TTC549 (cell line): ENCODE data around the gene PPM1G.
"Not testable (repeated sequence)": the region's sequence is repeated elsewhere in the genome, so short reads cannot be mapped to it uniquely, and the experiment has no call there.

Experiments
- FAIRE-seq: peaks from 2 replicates; lab custom pipeline; 2012; peaks lifted over from hg19 to GRCh38; lab: Jason Lieb, UNC

The PPM1G gene, protein sequence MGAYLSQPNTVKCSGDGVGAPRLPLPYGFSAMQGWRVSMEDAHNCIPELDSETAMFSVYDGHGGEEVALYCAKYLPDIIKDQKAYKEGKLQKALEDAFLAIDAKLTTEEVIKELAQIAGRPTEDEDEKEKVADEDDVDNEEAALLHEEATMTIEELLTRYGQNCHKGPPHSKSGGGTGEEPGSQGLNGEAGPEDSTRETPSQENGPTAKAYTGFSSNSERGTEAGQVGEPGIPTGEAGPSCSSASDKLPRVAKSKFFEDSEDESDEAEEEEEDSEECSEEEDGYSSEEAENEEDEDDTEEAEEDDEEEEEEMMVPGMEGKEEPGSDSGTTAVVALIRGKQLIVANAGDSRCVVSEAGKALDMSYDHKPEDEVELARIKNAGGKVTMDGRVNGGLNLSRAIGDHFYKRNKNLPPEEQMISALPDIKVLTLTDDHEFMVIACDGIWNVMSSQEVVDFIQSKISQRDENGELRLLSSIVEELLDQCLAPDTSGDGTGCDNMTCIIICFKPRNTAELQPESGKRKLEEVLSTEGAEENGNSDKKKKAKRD

DNA sequence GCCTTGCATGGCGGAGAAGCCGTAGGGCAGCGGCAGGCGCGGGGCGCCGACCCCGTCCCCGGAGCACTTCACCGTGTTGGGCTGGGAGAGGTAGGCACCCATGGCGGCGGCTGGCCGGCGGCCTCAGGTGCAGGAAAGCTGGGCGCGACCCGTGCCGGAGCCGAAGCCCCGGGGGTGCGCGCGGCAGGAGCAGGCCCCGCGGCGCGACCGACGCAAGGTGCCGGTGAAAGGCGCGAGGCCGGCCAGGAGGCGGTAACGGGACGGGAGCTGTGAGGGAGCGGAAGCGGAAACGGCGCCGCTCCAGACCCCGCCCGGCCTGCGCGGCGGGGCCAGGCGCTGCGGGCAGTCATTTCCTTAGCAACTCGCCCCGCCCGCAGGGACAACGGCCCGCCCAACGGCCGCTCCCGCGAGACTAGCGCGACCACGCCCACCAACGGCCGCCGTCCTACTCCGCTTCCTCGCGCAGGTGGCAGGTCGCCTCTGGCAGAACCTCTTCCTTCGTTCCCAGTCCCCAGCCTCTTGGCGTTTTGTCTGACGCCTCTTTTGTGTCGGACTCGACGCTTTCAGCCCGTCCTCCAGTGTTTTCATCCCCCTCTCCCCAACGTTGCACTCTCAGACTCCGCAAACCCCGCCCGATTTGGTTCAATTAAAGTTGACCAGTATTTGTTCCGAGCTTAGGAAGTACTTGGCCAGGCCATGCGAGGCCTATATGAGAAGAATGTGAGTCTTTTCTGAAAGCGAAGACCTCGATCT, at the start of gene PPM1G:
PPM1G (minus strand) TSS at position 271 of the 753 bp plus-strand sequence; CDS start at position 102, 169 bp downstream.
- no peak for FAIRE-seq

DNA sequence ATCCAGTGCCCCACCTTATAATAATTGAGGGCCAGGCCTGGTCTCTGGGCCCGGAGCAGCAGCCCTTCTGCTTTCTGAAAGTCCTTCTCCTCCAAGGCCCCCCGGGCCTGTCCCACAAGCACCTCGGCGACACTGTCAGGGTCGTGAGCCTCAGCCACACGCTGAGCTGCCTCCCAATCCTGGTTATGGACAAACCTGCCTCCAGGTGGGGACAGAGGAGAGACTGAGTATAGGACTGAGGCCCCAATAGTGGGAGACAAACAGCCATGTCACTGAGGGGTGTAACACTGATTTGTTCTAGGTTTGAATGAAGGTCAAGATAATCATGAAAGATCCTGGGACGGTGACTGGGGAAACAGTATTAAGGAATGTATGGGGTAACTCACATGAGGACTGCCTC, 44.6 kb upstream of the PPM1G start:
- FAIRE-seq = no peak

DNA sequence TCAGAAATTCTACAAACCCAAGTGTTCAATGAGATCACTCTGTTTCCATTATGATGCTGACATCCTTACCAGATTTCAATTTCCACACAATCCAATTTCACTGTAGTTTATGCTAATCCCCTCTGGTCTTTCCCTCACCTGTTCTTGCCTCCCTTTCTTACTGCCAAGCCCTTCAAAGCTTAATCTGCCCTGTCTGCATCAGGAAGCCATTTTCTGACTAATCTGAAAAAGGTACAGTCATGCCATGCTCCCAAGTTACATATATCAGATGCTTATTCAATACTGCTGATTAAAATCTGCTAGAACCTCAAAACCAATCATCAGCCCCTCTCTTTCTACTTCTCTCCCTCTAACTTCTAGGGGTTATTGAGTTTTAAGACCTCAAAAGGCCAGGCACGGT, 41.7 kb upstream of the PPM1G start:
- FAIRE-seq = no peak

DNA sequence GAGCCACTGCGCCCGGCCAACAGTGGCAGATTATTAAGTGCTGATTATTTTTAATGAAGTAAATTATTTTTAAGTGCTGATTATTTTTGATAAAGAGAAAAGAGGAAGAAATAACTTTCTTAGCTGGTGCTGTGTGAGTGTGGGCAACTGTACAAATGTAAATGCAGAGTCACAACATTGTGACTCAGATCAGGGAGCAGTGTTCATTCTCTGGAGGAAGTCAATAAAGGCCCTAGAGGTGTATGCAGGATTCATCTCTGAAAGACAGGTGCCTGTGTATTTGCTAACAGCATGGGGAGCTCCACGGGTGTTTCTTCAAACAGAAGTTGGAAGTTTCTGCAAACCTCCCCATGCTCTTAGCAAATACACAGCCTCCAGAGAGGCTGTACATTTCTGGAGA, 39.0 kb upstream of the PPM1G start:
- FAIRE-seq = no peak

DNA sequence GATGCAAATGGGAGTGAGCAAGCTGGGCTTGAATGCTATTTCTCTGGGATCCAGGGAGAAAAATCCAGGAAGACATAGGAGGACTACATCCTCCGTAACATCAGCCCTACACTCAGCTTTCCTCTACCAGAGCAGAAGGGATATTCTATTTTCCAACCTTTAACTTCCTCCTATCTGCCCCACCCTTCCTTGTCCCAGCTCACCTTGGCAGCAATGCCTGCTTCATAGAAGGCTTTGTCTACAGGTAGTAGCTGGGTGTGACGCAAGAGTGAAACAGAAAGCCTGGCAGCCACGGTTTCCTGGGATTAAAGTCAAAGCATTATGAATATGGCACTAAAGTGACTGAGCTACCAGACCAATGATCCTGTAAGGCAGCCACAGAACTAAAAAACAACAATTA, 36.7 kb upstream of the PPM1G start:
- no peak for FAIRE-seq

DNA sequence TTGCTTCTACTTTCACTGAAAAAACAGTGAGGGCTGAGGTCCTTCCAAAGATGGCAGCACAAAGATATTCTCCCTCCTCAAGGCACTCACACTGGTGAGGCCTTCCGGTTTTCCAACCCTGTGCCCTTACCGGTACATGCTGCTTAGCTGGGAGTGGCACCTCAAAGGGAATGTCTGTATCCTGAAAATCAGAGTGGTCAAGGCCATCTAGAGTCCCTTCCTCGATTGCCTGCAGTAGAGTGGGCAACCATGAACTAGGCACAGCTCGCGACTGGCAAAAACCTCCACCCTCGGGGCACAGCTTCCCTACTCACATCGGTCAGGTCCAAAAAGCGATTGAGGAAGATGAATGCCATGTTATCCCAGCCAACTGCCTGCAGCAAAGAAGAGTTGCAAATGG, 36.2 kb upstream of the PPM1G start:
- no peak for FAIRE-seq

DNA sequence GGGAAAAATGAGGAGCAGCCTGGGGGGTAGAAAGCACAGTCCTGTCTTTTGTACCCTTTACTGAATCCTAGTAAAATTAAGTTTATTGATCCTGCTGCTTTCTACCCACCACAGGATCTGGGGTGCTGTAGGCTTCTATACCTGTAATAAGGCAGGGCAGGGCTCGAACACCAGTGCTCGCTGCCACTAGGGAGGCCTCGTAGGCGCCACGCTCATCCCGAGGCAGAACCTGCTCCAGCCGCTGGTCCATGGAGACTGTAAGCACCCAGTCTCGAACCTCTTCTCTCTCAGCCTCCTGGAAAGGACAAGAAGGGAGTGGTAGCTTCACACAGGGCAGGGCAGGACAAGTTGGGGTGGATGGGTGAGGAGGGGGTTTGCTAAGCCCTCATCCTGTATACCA, 35.8 kb upstream of the PPM1G start:
- no peak for FAIRE-seq

DNA sequence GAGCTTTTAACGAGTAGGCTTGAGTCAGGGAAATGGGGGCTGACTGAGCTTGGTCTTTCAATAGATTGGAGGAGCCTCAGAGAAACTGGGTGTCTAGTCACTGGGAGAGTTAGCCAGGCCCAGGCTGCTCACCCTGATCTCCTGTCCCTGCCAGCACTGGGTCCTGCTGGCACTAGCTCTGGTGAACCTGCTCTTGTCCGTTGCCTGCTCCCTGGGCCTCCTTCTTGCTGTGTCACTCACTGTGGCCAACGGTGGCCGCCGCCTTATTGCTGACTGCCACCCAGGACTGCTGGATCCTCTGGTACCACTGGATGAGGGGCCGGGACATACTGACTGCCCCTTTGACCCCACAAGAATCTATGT, 33.5 kb upstream of the PPM1G start:
- FAIRE-seq = no peak

DNA sequence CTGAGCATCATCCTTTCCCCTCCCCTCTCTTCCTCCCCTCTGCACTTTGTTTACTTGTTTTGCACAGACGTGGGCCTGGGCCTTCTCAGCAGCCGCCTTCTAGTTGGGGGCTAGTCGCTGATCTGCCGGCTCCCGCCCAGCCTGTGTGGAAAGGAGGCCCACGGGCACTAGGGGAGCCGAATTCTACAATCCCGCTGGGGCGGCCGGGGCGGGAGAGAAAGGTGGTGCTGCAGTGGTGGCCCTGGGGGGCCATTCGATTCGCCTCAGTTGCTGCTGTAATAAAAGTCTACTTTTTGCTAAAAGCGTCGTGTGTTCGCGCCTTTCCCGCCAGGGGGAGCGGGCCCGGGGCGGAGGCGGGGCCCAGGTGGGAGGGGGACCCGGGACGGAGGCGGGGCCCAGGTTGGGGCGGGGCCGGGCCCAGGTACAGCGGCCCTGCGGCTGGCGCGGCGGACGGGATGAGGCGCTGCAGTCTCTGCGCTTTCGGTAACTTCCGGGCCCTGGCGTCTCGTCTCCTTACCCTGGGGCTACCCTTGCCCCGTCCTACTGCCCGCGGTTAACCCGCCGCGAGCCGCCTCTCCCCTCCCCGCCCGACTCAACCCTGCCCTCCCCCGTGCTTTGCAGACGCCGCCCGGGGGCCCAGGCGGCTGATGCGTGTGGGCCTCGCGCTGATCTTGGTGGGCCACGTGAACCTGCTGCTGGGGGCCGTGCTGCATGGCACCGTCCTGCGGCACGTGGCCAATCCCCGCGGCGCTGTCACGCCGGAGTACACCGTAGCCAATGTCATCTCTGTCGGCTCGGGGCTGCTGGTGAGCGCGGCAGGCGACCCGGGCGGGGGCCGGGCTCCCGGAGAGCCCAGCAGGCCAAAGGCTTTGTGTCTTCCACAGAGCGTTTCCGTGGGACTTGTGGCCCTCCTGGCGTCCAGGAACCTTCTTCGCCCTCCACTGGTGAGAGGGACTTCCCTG, 32.8 kb upstream of the PPM1G start, which contains the start of gene KRTCAP3:
KRTCAP3 (plus strand) TSS at position 424 of the 962 bp plus-strand sequence; CDS start at position 456, 32 bp downstream.
- no peak for FAIRE-seq

DNA sequence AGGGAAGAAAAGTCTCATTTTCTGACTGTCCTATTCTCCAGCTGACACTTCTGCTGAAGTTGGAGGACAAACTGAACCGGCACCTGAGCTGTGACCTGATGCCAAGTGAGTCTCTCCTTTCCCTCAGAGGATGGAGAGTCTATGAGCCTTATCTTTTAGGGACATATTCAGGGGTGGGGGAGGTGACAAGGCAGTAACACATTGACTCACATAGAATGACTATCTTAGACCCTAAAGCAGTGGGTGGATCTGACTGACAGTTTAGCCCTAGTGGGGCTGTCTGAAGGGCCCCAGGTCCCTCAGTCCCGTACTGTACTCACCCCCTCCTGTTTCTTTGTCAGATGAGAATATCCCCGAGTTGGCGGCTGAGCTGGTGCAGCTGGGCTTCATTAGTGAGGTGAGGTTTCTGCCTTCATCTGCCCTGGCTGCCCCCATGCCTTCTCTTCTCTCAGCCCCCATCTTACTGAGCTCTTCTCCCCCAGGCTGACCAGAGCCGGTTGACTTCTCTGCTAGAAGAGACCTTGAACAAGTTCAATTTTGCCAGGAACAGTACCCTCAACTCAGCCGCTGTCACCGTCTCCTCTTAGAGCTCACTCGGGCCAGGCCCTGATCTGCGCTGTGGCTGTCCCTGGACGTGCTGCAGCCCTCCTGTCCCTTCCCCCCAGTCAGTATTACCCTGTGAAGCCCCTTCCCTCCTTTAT, 32.0 kb upstream of the PPM1G start:
- FAIRE-seq = no peak

DNA sequence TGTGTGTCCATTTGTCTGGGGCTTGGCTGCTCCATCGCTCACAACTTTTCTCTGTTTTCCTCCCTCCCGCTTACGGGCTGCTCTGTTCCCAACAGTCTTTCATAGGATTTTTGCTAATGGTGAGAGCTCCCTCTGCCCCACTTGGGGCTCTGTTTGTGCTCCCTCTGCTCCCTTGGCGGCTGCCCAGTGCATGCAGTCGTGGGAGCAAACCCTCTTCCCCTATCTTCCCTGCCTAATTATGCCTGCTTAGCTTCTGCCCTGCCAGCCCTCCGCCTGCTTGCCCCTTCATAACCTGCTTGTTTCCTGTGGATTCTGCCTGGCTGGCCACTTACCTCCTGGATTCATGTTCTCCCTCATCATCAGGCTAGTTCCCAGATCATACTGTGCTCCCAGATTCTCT, 26.2 kb upstream of the PPM1G start:
- FAIRE-seq = no peak

DNA sequence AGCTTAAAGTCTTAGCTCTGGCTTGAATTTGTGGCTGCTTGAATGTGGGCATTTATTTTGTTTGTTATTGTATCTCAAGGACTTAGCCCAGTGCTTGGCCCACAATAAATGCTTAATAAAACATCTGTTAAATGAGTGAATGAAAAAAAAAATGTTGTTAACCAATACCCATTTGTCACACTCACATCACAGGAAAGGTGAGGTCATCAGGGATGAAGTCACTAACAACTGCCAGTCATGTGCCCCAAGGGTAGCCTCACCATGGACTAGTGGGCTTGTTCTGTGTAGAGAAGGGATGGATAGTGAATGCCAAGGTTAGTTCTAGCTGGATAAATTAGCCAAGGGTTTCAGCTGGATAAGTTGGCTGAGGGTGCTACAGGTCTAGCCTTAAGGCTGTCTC, 22.0 kb upstream of the PPM1G start:
- FAIRE-seq = no peak

DNA sequence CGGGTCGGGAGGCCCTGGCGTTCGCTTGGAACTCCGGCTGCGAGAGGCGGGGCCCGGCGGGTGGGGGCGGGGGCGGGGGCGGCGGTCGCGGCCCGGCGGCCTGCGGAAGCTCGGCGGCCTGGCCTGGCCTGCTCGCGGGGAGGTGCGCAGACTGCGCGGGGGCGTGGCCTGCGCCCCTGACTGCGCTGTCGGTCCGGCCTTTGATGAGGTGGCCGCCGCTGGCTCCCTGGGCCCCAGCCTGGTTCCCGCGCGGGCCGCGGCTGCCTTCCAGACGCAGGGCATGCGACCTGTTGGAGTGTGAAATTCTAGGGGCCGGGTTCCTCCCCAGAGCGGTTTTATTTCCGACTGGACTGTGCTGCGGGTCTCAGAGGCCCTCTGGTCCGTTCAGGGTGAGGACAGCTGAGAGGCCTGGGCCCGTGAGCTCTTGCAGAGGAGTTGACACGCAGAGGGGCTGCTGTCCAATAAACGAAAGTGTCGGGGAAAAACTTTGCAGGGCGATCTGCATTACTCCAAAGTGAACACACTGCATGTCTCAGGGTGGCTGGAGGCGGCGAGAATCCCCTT, 19.7 kb upstream of the PPM1G start:
- no peak for FAIRE-seq

DNA sequence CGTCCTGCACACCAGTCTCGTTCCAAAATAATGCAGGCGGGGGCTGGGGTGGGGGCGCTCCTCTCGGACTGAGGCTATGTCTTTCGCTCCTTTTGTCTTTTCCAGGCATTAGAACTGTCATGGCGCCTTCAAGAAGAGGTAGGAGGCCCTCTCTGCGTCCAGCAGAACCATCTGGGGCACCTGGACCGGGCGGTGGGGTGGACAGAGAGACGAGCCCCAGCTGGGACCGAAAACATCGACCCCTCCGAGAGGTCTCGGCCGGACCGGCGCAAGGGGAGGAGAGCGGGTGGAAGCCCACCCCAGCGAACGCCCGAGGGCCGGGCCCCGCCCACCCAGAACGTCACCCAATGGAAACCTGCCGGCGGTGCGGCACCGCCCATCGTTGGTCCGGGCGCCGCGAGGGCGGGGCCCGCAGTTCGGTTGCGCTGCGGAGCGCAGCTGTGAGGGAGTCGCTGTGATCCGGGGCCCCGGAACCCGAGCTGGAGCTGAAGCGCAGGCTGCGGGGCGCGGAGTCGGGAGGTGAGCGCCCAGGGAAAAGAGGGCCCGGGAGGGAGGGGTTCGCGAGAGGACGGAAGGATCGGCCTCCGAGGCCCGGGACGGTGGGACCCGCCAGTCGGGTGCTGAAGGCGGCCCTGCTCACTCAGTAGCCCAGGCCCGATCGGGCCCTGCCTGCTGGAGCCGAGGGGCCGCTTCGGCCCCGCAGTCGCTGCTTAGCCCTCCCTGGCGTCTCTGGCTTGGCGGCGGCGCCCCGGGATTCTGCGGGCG, 19.0 kb upstream of the PPM1G start, which contains the start of gene NRBP1:
NRBP1 (plus strand) TSS at position 419 of the 765 bp plus-strand sequence. CDS start 4,643 bp downstream, outside the sequence.
- no peak for FAIRE-seq

DNA sequence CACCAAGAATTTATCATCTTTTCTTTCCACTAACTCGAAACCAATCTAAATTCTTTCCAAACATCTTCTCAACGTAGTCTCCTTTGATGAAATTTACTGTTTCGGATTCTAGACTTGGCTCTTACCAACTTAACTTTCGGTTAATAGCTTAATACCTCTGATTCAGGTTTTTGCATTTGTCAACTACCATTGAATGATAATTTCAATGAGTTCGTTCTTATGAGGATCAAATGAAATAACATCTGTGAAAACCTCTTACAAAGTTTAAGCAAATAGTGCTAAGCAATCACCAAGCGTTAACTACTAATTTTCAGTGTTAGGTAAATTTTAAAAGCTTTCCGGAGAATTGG, 18.4 kb upstream of the PPM1G start:
- FAIRE-seq = no peak

DNA sequence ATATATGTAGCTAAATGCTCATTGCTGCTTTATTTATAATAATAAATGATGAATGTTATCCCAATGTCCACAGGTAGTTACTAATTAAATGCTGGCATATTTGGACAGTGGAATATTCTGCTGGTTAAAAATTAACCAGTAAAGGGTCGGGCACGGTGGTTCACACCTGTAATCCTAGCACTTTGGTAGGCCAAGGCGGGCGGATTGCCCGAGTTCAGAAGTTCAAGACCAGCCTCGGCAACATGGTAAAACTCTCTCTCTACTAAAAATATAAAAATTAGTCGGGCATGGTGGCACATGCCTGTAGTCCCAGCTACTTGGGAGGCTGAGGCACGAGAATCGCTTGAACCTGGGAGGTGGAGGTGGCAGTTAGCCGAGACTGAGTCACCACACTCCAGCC, 15.6 kb upstream of the PPM1G start:
- FAIRE-seq = not testable (repeated sequence)

DNA sequence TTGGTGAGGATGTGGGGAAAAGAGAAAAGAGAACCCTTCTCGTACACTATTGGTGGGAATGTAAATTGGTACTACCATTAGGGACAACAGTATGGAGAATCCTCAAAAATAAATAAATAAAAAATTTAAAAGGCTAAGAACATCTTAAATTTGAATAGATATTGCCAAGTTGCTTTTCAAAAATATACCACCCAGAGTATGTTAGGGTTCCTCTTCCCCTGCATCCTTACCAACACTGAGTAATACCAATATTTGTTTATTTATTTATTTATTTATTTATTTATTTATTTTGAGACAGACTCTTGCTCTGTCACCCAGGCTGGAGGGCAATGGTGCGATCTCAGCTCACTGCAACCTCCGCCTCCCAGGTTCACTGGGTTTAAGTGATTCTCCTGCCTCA, 13.6 kb upstream of the PPM1G start:
- no peak for FAIRE-seq

DNA sequence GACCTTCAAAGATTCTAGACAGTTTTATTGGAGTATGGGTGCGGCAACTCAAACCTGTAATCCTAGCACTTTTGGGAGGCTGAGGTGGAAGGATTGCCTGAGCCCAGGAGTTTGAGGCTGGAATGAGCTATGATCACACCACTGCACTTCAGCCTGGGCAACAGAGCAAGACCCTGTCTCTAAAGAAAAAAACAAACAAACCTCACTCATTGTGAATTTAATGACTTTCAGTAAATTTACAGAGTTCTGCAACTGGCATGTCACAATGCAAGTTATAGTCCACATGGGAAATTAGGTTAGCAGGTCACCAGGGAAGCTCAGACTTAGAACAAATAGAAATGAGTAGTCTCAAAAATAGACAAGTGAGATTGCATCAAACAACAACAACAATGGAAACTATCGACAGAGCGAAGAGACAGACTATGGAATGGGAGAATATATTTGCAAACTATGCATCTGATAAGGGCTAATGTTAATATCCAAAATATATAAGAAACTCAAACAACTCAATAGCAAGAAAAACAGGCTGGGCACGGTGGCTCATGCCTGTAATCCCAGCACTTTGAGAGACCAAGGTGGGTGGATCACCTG, 12.4 kb upstream of the PPM1G start:
- no peak for FAIRE-seq

DNA sequence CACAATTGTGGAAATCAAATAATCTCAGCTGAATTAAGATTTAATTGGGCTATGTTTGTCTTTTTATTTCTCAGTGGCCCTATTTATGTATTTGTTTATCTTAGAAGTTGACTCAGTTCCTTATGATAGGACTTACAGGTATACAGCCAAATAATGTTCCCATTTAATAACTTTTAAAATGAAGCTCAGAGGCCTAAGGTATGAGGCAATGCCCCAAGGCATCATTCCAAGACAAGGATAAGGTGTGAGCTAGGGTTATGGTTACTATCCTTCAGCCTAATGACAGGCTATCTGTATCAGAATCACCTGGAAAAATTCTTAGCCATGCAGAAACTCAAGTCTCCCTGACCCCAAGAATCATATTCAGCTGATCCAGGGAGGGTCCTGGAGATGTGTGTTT, 11.6 kb upstream of the PPM1G start:
- no peak for FAIRE-seq

DNA sequence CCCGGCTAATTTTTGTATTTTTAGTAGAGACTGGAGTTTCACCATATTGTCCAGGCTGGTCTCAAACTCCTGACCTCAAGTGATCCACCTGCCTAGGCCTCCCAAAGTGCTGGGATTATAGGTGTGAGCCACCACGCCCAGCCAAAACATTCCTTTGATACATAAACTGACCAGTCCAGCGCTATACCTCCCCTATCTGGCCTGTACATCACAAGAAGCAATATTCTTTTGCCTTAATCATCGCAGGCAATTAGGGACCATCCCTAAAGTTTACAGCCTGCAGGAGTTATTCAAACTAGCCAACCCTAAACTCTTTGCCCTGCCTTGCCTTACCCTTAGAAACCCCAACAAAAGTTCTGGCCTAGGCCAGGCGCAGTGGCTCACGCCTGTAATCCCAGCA, 6.8 kb upstream of the PPM1G start:
- FAIRE-seq = no peak
